HepG2 (cell line): Measurements from ENCODE around the gene IL17C. TPM values are rescaled to one million over a fixed set of nuclear protein-coding genes. Genes with fewer than 3 reads are reported as not detected.

Experiments used
- ATAC-seq: fragments of 200-7000 bp; cut with Tn5 transposase; 3 replicates; pipeline ENCODE4 v1.9.1; 2020; ENCODE audit warnings: mild to moderate bottlenecking, moderate library complexity
- BruUV-seq: library from RNA; stranded (reverse); fragments of 400-500 nt; replicated peaks from 2 replicates; lab custom pipeline; 2021; lab: Mats Ljungman, UMichigan
- CTCF ChIA-PET: fragments of 300-600 bp; formaldehyde crosslinking; extraction: SDS; loops from one replicate; lab custom pipeline; 2021; ENCODE audit warnings: low total read pairs, inconsistent platforms, low intra/inter-chr PET ratio; lab: Yijun Ruan, JAX
- POLR2A ChIA-PET: fragments of 350-600 bp; sonication (Branson Sonifier 250); formaldehyde crosslinking; loops from one replicate; lab custom pipeline; 2020; ENCODE audit warnings: antibody characterized with exemption, inconsistent platforms; lab: Yijun Ruan, JAX
- DNase-seq: peaks from one replicate; pipeline ENCODE4 v3.0.0-alpha.2; 2015; ENCODE audit warnings: low spot score
- FAIRE-seq: peaks from 3 replicates; lab custom pipeline; 2011; peaks lifted over from hg19 to GRCh38; lab: Jason Lieb, UNC
- H2AFZ ChIP-seq: one replicate; pipeline ENCODE4 v1.6.1; 2011; ENCODE audit warnings: low read length, inconsistent platforms
- H3K27ac ChIP-seq: fragments of 300-600 bp; 3 replicates; pipeline ENCODE4 v1.8.0; 2011; ENCODE audit warnings: mixed run types, mild to moderate bottlenecking, mixed read lengths, low read length, inconsistent platforms; ENCODE audit not compliant: insufficient read depth; ENCODE audit errors: extremely low read length
- H3K27me3 ChIP-seq, 2 experiments: fragments of 200-600 bp in 1 of 2; 2 replicates in 1 of 2; 3 replicates in 1 of 2; pipeline versions ENCODE4 v1.6.0 to v1.8.0; 2011; ENCODE audit warnings: low read length in 2 of 2, mild to moderate bottlenecking in 2 of 2, moderate library complexity in 2 of 2, inconsistent platforms in 1 of 2; ENCODE audit not compliant: insufficient read depth in 2 of 2, control insufficient read depth in 1 of 2
- H3K36me3 ChIP-seq, 2 experiments: fragments of 200-600 bp in 1 of 2; replicated peaks in 1 of 2; 2 replicates in 1 of 2; 3 replicates in 1 of 2; pipeline versions ENCODE4 v1.5.1 to v1.8.0; 2011; ENCODE audit warnings: low read length in 2 of 2, inconsistent platforms in 1 of 2; ENCODE audit not compliant: insufficient read depth in 2 of 2, control insufficient read depth in 1 of 2
- H3K4me1 ChIP-seq: 2 replicates; pipeline ENCODE4 v1.5.1; 2012; ENCODE audit warnings: low read length, inconsistent platforms; ENCODE audit not compliant: insufficient read depth
- H3K4me2 ChIP-seq: 2 replicates; pipeline ENCODE4 v1.6.0; 2011; ENCODE audit warnings: low read depth, low read length, inconsistent platforms
- H3K4me3 ChIP-seq, 3 experiments: fragments of 200-600 bp in 1 of 3; sonication (generic), shearing (Covaris generic) in 1 of 3; replicated peaks in 1 of 3; 2 replicates each; pipeline ENCODE4 v1.5.1; 2011 to 2016; ENCODE audit warnings: low read length in 3 of 3, inconsistent platforms in 2 of 3, low read depth in 2 of 3, mild to moderate bottlenecking in 2 of 3, control low read depth in 1 of 3, mixed read lengths in 1 of 3; ENCODE audit not compliant: insufficient read depth in 1 of 3
- H3K79me2 ChIP-seq: one replicate; pipeline ENCODE4 v1.6.1; 2011; ENCODE audit warnings: low read length, inconsistent platforms; ENCODE audit not compliant: insufficient read depth
- H3K9ac ChIP-seq: 2 replicates; pipeline ENCODE4 v1.6.0; 2011; ENCODE audit warnings: mild to moderate bottlenecking, low read depth, low read length, inconsistent platforms; ENCODE audit not compliant: insufficient read depth
- H3K9me3 ChIP-seq: 2 replicates; pipeline ENCODE4 v1.5.1; 2012; ENCODE audit warnings: mild to moderate bottlenecking, low read length
- H4K20me1 ChIP-seq: 2 replicates; pipeline ENCODE4 v1.6.0; 2011; ENCODE audit warnings: inconsistent platforms, mild to moderate bottlenecking, low read length, moderate library complexity; ENCODE audit not compliant: insufficient read depth
- AGO2 ChIP-seq: fragments of 200-400 bp; formaldehyde crosslinking; optimal IDR thresholded peaks from 2 replicates; pipeline ENCODE3; 2017; ENCODE audit warnings: mild to moderate bottlenecking, low read depth, low read length, moderate library complexity
- DMAP1 ChIP-seq: IDR thresholded peaks from 2 replicates; pipeline ENCODE4 v1.6.1; 2016
- HIVEP1 ChIP-seq: sonication (generic); formaldehyde crosslinking; IDR thresholded peaks from 2 replicates; pipeline ENCODE4 v1.4.0; 2020; ENCODE audit warnings: mild to moderate bottlenecking, missing genetic modification reagents
- HOXA3 ChIP-seq: sonication (generic); formaldehyde crosslinking; IDR thresholded peaks from 2 replicates; pipeline ENCODE4 v1.5.0; 2020; ENCODE audit warnings: missing genetic modification reagents
- NCOA1 ChIP-seq: sonication (generic); formaldehyde crosslinking; IDR thresholded peaks from 2 replicates; pipeline ENCODE4 v1.9.0; 2021; ENCODE audit warnings: missing genetic modification reagents
- POGK ChIP-seq: sonication (generic); formaldehyde crosslinking; conservative IDR thresholded peaks from 2 replicates; pipeline ENCODE4 v1.8.0; 2022; ENCODE audit warnings: mild to moderate bottlenecking, moderate library complexity, missing genetic modification reagents
- SAFB2 ChIP-seq: sonication (generic); formaldehyde crosslinking; IDR thresholded peaks from 2 replicates; pipeline ENCODE4 v1.5.1; 2020; ENCODE audit warnings: missing genetic modification reagents, low read depth, mild to moderate bottlenecking, borderline replicate concordance
- SUZ12 ChIP-seq: fragments of 150-350 bp; IDR thresholded peaks from 2 replicates; pipeline ENCODE4 v1.6.1; 2014; ENCODE audit warnings: low read depth, low read length
- TRIM24 ChIP-seq: sonication (generic); formaldehyde crosslinking; IDR thresholded peaks from 2 replicates; pipeline ENCODE4 v1.8.0; 2022; ENCODE audit warnings: mild to moderate bottlenecking, missing genetic modification reagents
- YY1 ChIP-seq: IDR thresholded peaks from 2 replicates; pipeline ENCODE4 v1.6.1; 2011; ENCODE audit warnings: low read length, low read depth, moderate library complexity, mild to moderate bottlenecking; ENCODE audit not compliant: insufficient read depth, insufficient replicate concordance
- ZNF225 ChIP-seq: sonication (generic); formaldehyde crosslinking; IDR thresholded peaks from 2 replicates; pipeline ENCODE4 v1.4.0; 2020; ENCODE audit warnings: mild to moderate bottlenecking, missing genetic modification reagents
- ZNF282 ChIP-seq: fragments of 450-650 bp; IDR thresholded peaks from 2 replicates; pipeline ENCODE4 v1.6.1; 2018; ENCODE audit not compliant: partially characterized antibody
- ZNF432 ChIP-seq: sonication (generic); formaldehyde crosslinking; IDR thresholded peaks from 2 replicates; pipeline ENCODE4 v1.5.0; 2020; ENCODE audit warnings: missing genetic modification reagents, mild to moderate bottlenecking, borderline replicate concordance
- ZNF597 ChIP-seq: sonication (generic); formaldehyde crosslinking; IDR thresholded peaks from 2 replicates; pipeline ENCODE4 v1.5.0; 2020; ENCODE audit warnings: missing genetic modification reagents
- ZNF670 ChIP-seq: sonication (generic); formaldehyde crosslinking; IDR thresholded peaks from 2 replicates; pipeline ENCODE4 v1.8.0; 2022; ENCODE audit warnings: mild to moderate bottlenecking, missing genetic modification reagents, borderline replicate concordance
- ZNF724P ChIP-seq: sonication (generic); formaldehyde crosslinking; IDR thresholded peaks from 2 replicates; pipeline ENCODE4 v1.8.0; 2022; ENCODE audit warnings: missing genetic modification reagents, borderline replicate concordance
- ZNF747 ChIP-seq: sonication (generic); formaldehyde crosslinking; IDR thresholded peaks from 2 replicates; pipeline ENCODE4 v1.8.1; 2023; ENCODE audit warnings: missing genetic modification reagents, mild to moderate bottlenecking, borderline replicate concordance
- ZNF839 ChIP-seq: sonication (generic); formaldehyde crosslinking; IDR thresholded peaks from 2 replicates; pipeline ENCODE4 v1.4.0; 2020; ENCODE audit warnings: missing genetic modification reagents, mild to moderate bottlenecking, borderline replicate concordance
- WGBS: methylation state at CpG from one replicate; pipeline ENCODE4 v1.1.6; 2017; ENCODE audit warnings: low lambda C conversion rate; 5-methylcytosine and 5-hydroxymethylcytosine counted together
- in situ Hi-C: cut with HindIII; loops from 2 replicates; pipeline ENCODE4 v1.10.0; 2017; ENCODE audit warnings: low pct_unique_long_range_greater_than_20kb; ENCODE audit not compliant: extremely low pct_ligation_motif_present
- intact Hi-C: fragments of 100-400 bp; cut with micrococcal nuclease; formaldehyde crosslinking; loops from one replicate; pipeline ENCODE4 v1.10.0; 2022; ENCODE audit not compliant: unreplicated experiment
- polyA plus RNA-seq, 8 experiments: library from polyadenylated mRNA; depleted of rRNA in 3 of 8; stranded (reverse) in 7 of 8; unstranded in 1 of 8; fragments of >200 nt; fragmentation: Illumina TruSeq in 4 of 8; extraction: Trizol in 4 of 8; gene quantifications; 2 replicates each; pipeline versions ENCODE4 v1.2.1 to v1.2.3, GENCODE V29; 2011 to 2016; ENCODE audit warnings: low read depth in 4 of 8, missing spikeins in 1 of 8, mixed read lengths in 1 of 8; ENCODE audit not compliant: insufficient read depth in 1 of 8
- total RNA-seq, 5 experiments: library from RNA; depleted of rRNA; stranded (reverse); fragments of >200 nt; fragmentation: Illumina TruSeq; extraction: Trizol; gene quantifications; 2 replicates each; pipeline ENCODE4 v1.2.3, GENCODE V29; 2016; ENCODE audit warnings: low read depth in 1 of 5

Gene IL17C
- total and polyA plus RNA-seq, 2 of the 13 experiments (the other 11 are each of a cell fraction or from before 2014, with no cell fraction given): not detected

DNA sequence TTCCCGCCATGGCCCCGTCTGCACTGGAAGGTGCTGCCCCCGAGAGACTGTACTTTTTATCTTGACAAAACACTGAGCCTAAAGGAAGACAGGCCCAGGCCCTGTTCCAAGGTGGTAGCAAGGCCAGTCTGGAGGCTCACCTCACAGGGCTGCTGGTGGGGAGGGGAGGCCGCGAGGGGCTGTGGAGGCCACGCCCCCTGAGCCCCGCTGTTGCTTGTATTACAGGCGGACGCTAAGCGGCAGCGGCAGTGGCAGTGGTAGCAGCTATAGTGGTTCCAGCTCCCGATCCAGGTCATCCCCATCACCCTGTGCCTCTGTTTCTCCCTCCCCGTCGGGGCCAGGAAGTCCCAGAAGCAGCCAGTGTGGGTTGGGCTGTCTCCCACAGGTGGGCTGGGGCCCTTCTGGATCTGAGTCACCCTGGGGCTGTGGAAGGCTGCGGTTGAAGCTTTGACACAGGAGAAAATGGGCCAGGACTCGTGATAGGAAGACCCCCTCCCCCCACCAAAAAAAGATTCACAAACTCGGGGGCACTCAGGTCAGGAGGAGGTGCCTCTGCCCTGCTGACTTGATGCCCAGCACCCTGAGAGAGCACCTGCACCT, 13.3 kb upstream of the IL17C start (continued):
- TF ChIP-seq ZNF724P (CRISPR knock-in tag) (no peak), TRIM24 (CRISPR knock-in tag) (no peak), ZNF670 (CRISPR knock-in tag) (no peak), ZNF432 (no peak), HIVEP1 (CRISPR knock-in tag) (no peak), ZNF597 (CRISPR knock-in tag) (no peak), YY1 (no peak), ZNF282 (no peak)

- DNase-seq: no peak
- Histone ChIP-seq H3K27me3 (no peaks in the 10 kb centered on the region), H3K79me2 (no peaks in the 10 kb centered on the region), H3K9me3 (no peaks in the 10 kb centered on the region), H3K4me1 (no peaks in the 10 kb centered on the region), H3K4me3 (no peak overlapping the region), H3K27ac (no peak overlapping the region), H4K20me1 (peaks cover 3% of the 10 kb centered on the region; the same call in 1 of the 2 replicates), H3K36me3 (peaks cover 49 to 92% of the 10 kb centered on the region in 2 experiments), H3K9ac (no peak overlapping the region), H2AFZ (no peak overlapping the region), H3K4me2 (no peak overlapping the region)
- no peak for FAIRE-seq
- WGBS: 93% methylated on average over 9 of the region's 9 CpGs
- TF ChIP-seq AGO2: no peak
- TF ChIP-seq HOXA3 (CRISPR knock-in tag): no peak
- no peak for TF ChIP-seq SAFB2
- no peak for TF ChIP-seq ZNF747 (CRISPR knock-in tag)
- TF ChIP-seq ZNF225 (CRISPR knock-in tag): no peak
- no peak for TF ChIP-seq NCOA1 (CRISPR knock-in tag)
- no peak for TF ChIP-seq ZNF839 (CRISPR knock-in tag)
- no peak for TF ChIP-seq DMAP1 (CRISPR knock-in tag)
- TF ChIP-seq POGK (CRISPR knock-in tag): no peak
- TF ChIP-seq SUZ12: no peak
- ChIA-PET POLR2A (interaction anchor here (1.6 kb wide), 1 partner anchor 23 kb away, joined by 6 read pairs; no protein-coding TSS in a partner anchor), CTCF (no interaction called here)
- ATAC-seq: no peak
- BruUV-seq: no TSS peak
- intact Hi-C loops: no loop called here
- in situ Hi-C loops: no loop called here
Observed at GRCh38 chr16:88626646-88627045, 11.7 kb upstream of the IL17C start.
